Measurements from ENCODE around the gene COX5A. TPM values are rescaled to one million over a fixed set of nuclear protein-coding genes. Genes with fewer than 3 reads are reported as not detected.

COX5A gene
- total and polyA plus RNA-seq, 2 experiments from 2014 or later = 190 to 885 TPM

DNA sequence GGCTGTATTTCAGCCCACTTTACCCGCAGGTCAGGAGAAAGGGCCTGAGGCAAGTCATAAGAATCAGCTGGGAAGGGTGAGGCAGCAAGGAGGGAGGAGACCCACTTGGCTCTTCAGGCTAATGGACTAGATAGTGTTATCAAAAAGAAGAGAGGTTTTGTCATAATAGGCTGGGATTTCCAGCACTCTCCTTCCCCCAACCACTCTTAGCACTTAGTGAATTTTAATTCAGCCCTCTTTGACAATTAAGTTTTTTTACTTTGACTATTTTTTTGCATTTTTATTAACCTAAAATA lies 47.3 kb downstream of the COX5A start:
- Mint-ChIP-seq H3K27ac (peak overlapping the region; percentile 88; the same call in 1 of the 2 replicates), H3K4me1 (peaks cover 6% of the 10 kb centered on the region; the same call in 1 of the 3 replicates), H3K9me3 (no peaks in the 10 kb centered on the region), H3K4me3 (peak overlapping the region; percentile 80), H3K36me3 (ENCODE audit: low read depth) (peaks cover 22% of the 10 kb centered on the region), H3K27me3 (ENCODE audit: insufficient read depth, low read depth, poor library complexity) (peaks cover 6% of the 10 kb centered on the region)
- H3K9me2 ChIP-seq (ENCODE audit: insufficient read depth) = no peaks in the 10 kb centered on the region
- no peaks in the 10 kb centered on the region for H4K20me1 ChIP-seq (replicated peaks; ENCODE audit: insufficient read depth)
- H2AFZ ChIP-seq = peak overlapping the region; percentile 100
- ATAC-seq (no peak), DNase-seq (ENCODE audit: low spot score) (no peak)
- H3K79me2 ChIP-seq (replicated peaks; ENCODE audit: insufficient read depth) = no peaks in the 10 kb centered on the region
- peaks cover 6% of the 10 kb centered on the region for H3K4me1 ChIP-seq (ENCODE audit: insufficient read depth)
- no peaks in the 10 kb centered on the region for H3K27me3 ChIP-seq (ENCODE audit: insufficient read depth)
- TF ChIP-seq, protein P1, sequence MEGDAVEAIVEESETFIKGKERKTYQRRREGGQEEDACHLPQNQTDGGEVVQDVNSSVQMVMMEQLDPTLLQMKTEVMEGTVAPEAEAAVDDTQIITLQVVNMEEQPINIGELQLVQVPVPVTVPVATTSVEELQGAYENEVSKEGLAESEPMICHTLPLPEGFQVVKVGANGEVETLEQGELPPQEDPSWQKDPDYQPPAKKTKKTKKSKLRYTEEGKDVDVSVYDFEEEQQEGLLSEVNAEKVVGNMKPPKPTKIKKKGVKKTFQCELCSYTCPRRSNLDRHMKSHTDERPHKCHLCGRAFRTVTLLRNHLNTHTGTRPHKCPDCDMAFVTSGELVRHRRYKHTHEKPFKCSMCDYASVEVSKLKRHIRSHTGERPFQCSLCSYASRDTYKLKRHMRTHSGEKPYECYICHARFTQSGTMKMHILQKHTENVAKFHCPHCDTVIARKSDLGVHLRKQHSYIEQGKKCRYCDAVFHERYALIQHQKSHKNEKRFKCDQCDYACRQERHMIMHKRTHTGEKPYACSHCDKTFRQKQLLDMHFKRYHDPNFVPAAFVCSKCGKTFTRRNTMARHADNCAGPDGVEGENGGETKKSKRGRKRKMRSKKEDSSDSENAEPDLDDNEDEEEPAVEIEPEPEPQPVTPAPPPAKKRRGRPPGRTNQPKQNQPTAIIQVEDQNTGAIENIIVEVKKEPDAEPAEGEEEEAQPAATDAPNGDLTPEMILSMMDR (conservative IDR thresholded peaks at IDR 0.05; ENCODE audit: low read depth in 2 of 2) = no peak
- TF ChIP-seq POLR2AphosphoS5 (IDR thresholded peaks at IDR 0.05; ENCODE audit: low read depth) (no peak), NANOG (IDR thresholded peaks at IDR 0.05; ENCODE audit: borderline replicate concordance) (no peak)
- no peaks in the 10 kb centered on the region for H3K36me3 ChIP-seq (ENCODE audit: insufficient read depth)
- H3F3A ChIP-seq (replicated peaks; ENCODE audit: low read depth) = no peaks in the 10 kb centered on the region
- H3K4me3 ChIP-seq = peak overlapping the region; percentile 86
- H3K27ac ChIP-seq (ENCODE audit: low read depth) = no peak overlapping the region
- H3K4me2 ChIP-seq = peak overlapping the region; percentile 90

DNA sequence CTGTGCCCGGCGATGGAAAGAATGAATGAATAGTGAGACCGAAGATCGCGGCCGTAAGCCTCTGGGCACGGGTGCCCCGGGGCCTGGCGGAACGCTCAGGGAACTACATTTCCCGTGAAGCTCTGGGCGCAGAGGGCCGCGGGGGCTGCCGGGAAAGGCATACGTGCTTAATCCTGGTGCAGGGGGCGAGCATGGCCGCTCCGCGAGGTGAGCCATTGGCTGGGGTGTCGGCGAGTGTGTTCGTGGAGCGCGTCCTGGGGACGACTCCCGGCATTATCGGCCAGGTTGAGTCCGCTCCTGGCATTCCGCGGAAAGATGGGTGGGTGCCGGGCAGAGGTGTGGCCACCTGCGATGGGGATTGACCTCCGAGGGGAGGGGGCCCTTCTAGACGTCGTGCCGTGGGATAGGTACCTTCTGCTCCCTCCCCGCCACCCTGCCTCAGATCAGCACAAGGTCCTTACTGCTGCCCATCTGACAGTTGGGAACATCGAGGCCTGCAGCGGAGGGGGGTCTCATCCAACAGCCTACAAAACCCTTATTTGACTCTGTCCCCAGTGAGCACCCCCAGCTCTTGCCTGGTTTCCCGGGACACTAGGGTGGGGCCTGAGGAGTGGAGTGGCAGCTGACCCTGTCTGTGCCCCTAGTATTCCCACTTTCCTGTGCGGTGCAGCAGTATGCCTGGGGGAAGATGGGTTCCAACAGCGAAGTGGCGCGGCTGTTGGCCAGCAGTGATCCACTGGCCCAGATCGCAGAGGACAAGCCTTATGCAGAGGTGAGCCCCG lies 47.8 kb downstream of the COX5A start, which contains the start of gene MPI:
MPI (plus strand) TSS at position 160 of the 782 bp plus-strand sequence; CDS start at position 192, 32 bp downstream.
- Histone ChIP-seq H2AFZ (peak within 1 kb of the TSS; percentile 100), H3K27ac (ENCODE audit: low read depth) (no peak within 1 kb of the TSS; the same call in 1 of the 2 replicates)
- TF ChIP-seq JUNB (IDR thresholded peaks at IDR 0.05; ENCODE audit: unreplicated experiment) (no peak), ZNF331 (CRISPR knock-in tag; IDR thresholded peaks at IDR 0.05; ENCODE audit: low read depth) (no peak), POLR2AphosphoS5 (IDR thresholded peaks at IDR 0.05; ENCODE audit: low read depth) (peak; percentile 97), EZH2 (IDR thresholded peaks at IDR 0.05; ENCODE audit: low read depth, unreplicated experiment) (no peak), ZNF114 (CRISPR knock-in tag; IDR thresholded peaks at IDR 0.05) (no peak), NANOG (IDR thresholded peaks at IDR 0.05; ENCODE audit: borderline replicate concordance) (no peak), CREB1 (CRISPR knock-in tag; IDR thresholded peaks at IDR 0.05; ENCODE audit: low read depth) (peak; percentile 88)
- TF ChIP-seq, protein P2, sequence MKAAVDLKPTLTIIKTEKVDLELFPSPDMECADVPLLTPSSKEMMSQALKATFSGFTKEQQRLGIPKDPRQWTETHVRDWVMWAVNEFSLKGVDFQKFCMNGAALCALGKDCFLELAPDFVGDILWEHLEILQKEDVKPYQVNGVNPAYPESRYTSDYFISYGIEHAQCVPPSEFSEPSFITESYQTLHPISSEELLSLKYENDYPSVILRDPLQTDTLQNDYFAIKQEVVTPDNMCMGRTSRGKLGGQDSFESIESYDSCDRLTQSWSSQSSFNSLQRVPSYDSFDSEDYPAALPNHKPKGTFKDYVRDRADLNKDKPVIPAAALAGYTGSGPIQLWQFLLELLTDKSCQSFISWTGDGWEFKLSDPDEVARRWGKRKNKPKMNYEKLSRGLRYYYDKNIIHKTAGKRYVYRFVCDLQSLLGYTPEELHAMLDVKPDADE (IDR thresholded peaks at IDR 0.05) = peak; percentile 93
- TF ChIP-seq, protein P1 (conservative IDR thresholded peaks at IDR 0.05; ENCODE audit: low read depth in 2 of 2) = no peak
- TF ChIP-seq, protein P3, sequence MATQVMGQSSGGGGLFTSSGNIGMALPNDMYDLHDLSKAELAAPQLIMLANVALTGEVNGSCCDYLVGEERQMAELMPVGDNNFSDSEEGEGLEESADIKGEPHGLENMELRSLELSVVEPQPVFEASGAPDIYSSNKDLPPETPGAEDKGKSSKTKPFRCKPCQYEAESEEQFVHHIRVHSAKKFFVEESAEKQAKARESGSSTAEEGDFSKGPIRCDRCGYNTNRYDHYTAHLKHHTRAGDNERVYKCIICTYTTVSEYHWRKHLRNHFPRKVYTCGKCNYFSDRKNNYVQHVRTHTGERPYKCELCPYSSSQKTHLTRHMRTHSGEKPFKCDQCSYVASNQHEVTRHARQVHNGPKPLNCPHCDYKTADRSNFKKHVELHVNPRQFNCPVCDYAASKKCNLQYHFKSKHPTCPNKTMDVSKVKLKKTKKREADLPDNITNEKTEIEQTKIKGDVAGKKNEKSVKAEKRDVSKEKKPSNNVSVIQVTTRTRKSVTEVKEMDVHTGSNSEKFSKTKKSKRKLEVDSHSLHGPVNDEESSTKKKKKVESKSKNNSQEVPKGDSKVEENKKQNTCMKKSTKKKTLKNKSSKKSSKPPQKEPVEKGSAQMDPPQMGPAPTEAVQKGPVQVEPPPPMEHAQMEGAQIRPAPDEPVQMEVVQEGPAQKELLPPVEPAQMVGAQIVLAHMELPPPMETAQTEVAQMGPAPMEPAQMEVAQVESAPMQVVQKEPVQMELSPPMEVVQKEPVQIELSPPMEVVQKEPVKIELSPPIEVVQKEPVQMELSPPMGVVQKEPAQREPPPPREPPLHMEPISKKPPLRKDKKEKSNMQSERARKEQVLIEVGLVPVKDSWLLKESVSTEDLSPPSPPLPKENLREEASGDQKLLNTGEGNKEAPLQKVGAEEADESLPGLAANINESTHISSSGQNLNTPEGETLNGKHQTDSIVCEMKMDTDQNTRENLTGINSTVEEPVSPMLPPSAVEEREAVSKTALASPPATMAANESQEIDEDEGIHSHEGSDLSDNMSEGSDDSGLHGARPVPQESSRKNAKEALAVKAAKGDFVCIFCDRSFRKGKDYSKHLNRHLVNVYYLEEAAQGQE (IDR thresholded peaks at IDR 0.05; ENCODE audit: unreplicated experiment) = no peak

More for the DNA sequence above, 47.8 kb downstream of the COX5A start, which contains the start of gene MPI:
- Histone ChIP-seq H3K9me2 (ENCODE audit: insufficient read depth) (no peaks in the 10 kb centered on the region), H3K4me2 (peak within 1 kb of the TSS; percentile 90), H3K79me2 (replicated peaks; ENCODE audit: insufficient read depth) (no peaks in the 10 kb centered on the region), H3K4me3 (peak within 1 kb of the TSS; percentile 86), H3K27me3 (ENCODE audit: insufficient read depth) (no peaks in the 10 kb centered on the region), H4K20me1 (replicated peaks; ENCODE audit: insufficient read depth) (no peaks in the 10 kb centered on the region), H3K4me1 (ENCODE audit: insufficient read depth) (peaks cover 6% of the 10 kb centered on the region), H3F3A (replicated peaks; ENCODE audit: low read depth) (no peaks in the 10 kb centered on the region), H3K36me3 (ENCODE audit: insufficient read depth) (no peaks in the 10 kb centered on the region)
- Mint-ChIP-seq H3K9me3 (no peaks in the 10 kb centered on the region), H3K4me1 (peaks cover 6% of the 10 kb centered on the region; the same call in 1 of the 3 replicates), H3K27me3 (ENCODE audit: insufficient read depth, low read depth, poor library complexity) (peaks cover 6% of the 10 kb centered on the region), H3K36me3 (ENCODE audit: low read depth) (peaks cover 22% of the 10 kb centered on the region), H3K4me3 (peak within 1 kb of the TSS; percentile 80), H3K27ac (peak within 1 kb of the TSS; percentile 88)
- ATAC-seq (peak; percentile 97), DNase-seq (ENCODE audit: low spot score) (peak; percentile 96)
